Activated CD4-positive, CD25-positive, alpha-beta regulatory T cell treated with anti-CD3 and anti-CD28 coated beads, Interleukin-2, amount 50 U/mL, for 24 hours (primary cell): ENCODE measurements around the gene RFC5.
A peak's percentile ranks its signal among the peaks of the same experiment; 100 is the strongest.
"Not testable (repeated sequence)": the region's sequence is repeated elsewhere in the genome, so short reads cannot be mapped to it uniquely, and the experiment has no call there.

ENCODE experiments used
- ATAC-seq, 2 donors: fragments of 150-1000 bp; cut with Tn5 transposase; one replicate each; pipeline ENCODE4 v1.10.0; 2021; ENCODE audit warnings: mild to moderate bottlenecking in 1 of 2, moderate library complexity in 1 of 2

The RFC5 gene, protein sequence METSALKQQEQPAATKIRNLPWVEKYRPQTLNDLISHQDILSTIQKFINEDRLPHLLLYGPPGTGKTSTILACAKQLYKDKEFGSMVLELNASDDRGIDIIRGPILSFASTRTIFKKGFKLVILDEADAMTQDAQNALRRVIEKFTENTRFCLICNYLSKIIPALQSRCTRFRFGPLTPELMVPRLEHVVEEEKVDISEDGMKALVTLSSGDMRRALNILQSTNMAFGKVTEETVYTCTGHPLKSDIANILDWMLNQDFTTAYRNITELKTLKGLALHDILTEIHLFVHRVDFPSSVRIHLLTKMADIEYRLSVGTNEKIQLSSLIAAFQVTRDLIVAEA

DNA sequence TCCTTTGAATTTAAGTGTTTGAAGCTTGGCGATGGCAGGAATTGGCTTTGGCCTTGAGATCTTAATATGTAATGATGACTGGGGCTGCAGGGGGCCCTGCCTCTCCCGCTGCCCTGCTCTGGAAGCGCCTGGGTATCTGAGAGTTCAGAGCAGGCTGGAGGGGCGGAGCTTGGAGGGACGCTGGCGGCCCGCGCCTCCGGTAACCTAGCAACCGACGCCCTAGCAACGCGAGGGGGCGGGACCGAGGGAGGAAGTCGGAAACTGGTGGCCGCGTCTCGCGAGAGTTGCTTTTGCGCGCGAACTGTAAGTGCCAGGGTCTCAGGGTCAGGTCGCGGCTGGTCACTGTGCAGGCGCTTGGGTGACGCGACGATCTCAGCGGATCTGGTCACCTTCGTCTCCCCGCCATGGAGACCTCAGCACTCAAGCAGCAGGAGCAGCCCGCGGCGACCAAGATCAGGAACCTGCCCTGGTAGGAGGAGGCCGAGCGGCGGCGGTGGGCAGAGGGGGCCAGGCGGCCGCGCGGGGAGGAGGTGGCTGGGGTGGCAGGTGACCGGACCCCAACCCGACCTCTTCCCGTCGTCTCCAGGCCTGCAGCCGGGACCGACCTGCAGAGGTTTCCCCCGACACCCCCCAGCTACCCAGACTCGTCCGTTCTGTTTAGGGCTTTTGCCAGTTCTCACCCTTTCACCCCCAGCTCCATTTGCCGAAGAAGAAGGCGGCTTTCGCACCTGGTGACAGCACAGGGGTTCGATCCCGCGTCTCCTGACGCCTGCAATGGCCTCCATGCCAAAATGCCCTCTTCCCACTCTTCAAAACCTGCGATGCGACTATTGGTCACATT lies at the start of gene RFC5:
RFC5 (plus strand) TSS at position 280 of the 841 bp plus-strand sequence; CDS start at position 405, 125 bp downstream.
- peak; percentile 97 to 98 for ATAC-seq

- no peak for ATAC-seq
Measured at GRCh38 chr12:117967043-117967442, 49.5 kb upstream of the RFC5 start.

DNA sequence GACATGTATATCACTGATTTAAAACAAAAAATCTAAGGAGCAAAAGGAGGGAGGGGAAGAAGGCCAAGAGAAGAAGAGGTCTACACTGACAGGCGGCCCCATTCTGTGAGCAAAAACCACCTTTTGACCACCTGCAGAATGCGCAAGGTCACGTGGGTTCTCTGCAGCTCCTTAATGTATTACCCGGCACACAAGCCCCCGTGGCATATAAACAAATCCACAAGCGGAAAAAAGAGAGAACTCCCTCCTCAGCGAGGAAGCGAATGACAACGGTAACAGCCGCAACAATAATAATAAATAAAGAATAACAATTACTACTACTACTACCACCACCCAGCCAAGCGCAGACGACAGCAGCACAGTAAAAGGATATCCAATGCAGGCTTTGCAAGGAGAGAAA lies 49.0 kb upstream of the RFC5 start:
- ATAC-seq = no peak

DNA sequence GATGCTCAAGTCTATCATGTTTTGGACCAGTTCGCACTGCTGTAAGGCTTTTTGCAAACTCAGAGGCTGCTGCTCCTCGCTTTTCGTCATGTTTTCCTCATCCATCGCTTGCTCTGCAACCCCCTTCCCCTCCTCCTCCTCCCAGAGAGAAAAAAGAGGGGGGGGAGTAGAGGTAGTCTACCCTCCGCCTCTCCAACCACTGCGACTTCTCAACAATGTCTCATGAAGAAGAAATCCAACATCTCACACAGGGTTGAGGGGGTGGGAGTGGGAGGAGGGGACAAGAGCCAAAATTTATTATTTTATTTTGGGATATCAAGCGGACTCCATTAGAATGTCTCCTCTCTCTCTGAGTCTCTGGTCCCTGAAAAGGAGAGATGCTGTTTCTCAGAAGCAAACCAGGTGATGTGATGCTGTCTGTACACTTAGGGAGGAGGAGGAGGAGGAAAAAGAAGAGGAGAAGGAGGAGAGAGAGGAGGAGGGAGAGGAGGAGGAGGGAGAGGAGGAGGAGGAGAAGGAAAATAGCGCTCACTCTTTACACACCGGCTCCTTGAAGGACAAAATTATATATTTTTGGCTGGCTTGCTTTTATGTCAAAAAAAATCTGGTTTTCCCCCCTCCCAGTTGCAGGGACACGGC lies 48.2 kb upstream of the RFC5 start:
- ATAC-seq = no peak

DNA sequence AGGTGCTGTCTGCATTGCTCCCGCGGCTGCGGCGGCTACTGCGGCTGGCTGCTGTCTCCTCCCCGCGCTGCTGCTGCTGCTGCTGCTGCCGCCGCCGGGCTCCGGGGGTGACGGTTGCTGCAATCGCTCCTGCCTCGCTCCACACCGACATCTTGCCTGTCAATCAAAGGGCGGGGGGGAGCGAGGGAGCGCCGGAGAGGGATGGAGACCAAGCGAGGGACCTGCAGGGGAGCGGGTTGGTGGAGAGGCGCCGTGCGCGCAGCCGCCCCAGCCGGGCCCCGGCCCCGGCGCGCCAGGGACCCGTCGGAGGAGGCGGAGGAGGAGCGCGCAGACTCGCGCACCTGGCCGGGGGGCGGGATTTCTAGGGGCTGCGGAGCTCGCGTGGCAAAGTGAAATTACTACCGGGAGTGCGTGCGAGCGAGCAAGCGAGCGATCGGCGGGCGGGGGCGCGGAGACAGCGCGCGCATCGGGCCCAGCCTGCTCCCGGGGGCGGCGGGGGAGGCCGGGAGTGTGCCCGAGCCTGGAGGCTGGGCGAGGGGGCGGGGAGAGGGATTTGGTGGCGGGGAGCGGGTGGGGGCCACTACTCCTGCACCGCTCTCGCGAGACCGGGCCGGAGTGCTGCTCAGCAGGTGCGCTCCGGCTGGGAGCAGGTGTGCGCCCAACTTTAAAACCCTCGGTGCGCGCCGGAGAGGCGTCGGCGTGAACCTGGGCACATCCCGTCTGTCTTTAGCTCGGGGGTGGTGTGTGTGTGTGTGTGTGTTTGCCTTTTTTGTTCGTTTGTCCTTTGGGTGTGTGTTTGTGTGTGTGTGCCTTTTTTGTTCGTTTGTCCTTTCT lies 47.5 kb upstream of the RFC5 start, which contains the start of gene KSR2:
KSR2 (minus strand) TSS at position 165 of the 834 bp plus-strand sequence. CDS start 735 bp downstream, outside the sequence.
- peak; percentile 51 to 70 for ATAC-seq

DNA sequence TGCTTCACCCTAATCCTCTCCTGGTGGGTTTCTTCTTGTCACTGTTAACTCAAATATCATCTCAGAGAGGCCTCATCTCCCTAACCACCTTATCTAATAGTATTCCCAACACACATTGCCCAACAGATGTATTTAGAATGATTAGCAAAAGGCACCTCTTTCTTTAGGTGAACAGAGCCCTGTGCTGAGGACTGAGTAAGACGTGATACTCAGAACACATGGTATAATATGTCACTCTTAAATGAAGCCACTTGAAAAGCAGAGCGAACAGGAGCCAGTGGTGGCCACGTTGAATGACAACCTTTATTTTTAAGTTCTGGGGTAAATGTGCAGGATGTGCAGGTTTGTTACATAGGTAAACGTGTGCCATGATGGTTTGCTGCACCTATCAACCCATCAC lies 46.2 kb upstream of the RFC5 start:
- ATAC-seq = no peak

DNA sequence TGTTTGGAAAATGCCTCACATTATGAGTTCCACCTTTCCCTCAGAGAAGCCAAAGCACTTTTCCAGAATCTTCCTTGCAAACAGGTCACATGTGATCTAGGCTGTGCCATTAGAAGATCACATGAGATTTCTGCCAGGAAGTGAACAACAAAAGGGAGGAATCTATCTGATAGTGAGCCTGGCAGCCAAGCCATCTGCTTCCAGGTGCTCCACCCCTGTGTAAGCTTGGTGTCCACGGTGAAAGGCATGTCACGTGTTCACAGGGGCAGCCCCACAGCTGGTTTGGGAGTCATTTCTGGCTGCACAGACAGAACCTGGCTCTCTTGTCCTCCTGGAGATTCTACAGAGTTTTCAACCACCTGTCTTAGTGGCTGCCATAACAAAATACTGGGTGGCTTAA lies 44.2 kb upstream of the RFC5 start:
- ATAC-seq = no peak

DNA sequence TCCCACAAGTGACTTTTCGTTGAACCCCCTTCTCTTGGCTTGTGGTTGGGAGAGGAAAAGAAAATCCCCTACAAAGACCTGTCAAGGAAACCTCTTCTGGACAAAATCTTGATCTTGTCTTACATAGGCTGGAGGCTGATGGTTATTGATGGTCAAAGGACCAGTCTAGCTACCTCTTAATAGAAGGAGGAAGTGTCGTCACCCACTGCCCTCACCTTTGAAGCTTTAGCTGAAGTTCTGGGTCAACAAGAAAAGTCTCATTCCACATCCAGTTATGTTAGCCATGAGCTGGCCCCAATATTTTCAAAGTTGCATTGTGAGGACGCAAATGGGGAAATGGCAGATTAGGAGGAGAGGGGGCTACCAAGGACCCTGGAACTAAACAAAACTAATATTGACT lies 41.5 kb upstream of the RFC5 start:
- ATAC-seq = no peak

DNA sequence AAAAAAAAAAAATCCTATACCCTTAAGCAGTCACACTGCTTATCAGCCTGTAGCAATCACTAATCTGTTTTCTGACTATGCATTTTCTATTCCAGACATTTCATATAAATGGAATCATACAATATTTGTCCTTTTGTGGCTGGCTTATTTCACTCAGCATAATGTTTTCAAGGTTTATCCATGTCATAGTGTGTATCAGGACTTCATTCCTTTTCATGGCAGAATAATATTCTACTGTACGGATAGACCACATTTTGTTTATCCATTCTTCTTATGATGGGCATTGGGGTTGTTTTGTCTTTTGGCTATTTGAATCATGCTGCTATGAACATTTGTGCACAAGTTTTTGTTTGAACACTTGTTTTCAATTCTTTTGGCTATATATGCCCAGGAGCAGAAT lies 39.1 kb upstream of the RFC5 start:
- no peak for ATAC-seq

DNA sequence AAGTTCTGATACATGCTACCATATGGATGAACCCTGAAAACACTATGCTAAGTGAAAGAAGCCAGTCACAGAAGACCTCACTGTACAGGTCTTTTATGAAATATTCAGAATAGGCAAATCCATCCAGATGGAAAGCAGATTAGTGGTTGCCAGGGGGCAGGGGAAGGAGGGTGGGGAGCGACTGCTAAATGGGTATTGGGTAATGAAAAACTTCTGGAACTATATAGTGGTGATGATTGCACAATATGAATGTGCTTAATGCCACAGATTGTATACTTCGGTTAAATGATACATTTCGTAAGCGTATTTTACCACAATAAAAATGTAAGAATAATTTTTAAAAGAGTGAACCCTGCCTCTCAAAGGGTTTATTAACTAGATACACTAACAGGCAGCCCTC lies 35.9 kb upstream of the RFC5 start:
- ATAC-seq = no peak

DNA sequence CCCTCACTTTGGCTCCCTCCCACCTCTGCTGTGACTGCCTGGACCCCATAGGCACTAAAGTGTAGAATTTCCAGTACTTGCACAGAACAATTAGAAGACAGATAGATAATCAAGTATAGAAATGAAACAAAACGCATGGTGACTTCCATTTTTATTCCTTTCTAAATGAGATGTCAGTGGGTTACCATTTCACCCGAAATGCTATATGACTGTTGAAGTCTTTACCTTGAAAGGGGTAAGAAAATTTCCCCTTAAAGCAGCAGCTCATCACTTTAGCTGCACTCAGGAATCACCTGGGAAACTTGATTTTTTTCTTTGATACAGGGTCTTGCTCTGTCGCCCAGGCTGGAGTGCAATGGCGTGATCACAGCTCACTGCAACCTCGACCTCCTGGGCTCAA lies 35.2 kb upstream of the RFC5 start:
- ATAC-seq = no peak

DNA sequence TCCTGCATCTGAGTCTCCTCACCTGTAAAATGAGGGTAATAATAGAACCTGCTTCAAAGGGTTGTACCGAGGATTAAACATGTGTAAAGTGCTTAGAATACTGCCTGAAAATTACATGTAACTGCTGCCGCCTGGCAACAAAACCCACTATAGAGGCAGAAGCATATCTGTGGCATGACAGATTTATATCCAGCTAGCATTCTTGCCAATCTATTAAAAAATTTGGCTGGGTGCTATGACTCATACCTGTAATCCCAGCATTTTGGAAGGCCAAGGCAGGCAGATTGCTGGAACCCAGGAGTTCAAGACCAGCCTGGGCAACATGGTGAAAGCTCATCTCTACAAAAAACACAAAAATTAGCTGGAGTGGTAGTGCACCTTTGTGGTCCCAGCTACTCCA lies 31.3 kb upstream of the RFC5 start:
- ATAC-seq = no peak

- no peak for ATAC-seq
Measured at GRCh38 chr12:117986705-117987469, 29.6 kb upstream of the RFC5 start.

DNA sequence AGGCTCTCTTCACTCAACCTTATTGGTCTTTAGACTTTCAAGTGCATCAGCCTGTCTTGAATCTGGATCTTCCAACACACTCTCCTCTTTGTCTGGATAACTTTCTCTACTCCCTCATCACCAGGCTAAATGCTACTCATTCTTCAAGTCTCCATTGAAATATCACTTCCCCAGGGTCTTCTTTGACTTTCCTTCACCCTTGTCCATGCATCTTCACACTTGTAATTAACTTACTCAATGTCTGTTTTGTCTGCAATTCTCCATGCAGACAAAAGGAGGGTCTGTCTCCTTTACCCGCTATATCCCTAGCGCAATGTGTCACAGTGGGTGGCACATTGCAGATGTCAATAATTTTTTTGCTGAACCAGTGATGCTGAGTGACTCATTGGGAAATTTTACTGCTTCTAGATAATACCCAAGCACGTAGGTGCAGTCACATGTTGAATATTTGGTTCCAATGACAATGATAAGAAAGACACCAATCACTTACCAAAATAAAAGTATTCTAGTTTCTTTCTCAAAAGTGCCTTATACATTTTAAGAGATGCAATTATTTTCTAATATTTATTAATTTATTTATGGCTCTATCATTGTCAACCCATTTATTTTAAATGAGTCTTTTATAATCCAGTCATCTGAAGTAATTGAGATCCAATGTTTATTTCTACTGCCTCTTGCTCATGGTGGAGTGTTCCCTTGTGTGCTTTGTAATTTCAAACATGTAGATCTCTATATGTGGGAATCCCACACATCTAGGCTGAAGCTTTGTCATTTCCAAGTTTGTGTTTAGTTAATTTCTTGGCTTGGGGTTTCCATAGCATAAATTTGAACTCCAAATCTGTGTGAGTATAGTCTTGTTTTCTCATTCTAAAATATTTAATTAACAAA lies 21.7 kb upstream of the RFC5 start:
- peak; percentile 68 to 73 for ATAC-seq

DNA sequence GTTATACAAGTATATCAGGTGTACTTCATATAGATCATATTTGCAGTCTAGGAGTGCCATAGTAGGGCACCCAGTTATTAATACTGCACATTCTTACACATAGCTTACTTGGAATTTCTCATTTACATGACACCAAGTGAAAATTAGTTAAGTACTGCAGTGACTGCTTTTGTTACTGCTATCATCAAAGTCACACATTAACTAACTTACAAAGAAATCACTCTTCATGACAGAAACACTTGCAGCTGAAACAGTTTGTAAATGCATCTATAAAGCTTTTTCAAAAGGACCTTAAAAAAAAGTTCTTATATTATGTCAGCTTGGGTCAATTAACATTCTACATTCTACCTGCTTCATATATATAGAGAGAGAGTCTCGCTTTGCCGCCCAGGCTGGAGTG lies 17.8 kb upstream of the RFC5 start:
- ATAC-seq = no peak

- not testable (repeated sequence) for ATAC-seq
Measured at GRCh38 chr12:117999806-118000205, 16.7 kb upstream of the RFC5 start.

- no peak for ATAC-seq
Measured at GRCh38 chr12:118010903-118011302, 5.6 kb upstream of the RFC5 start.

- ATAC-seq = no peak
Measured at GRCh38 chr12:118011377-118011776, 5.1 kb upstream of the RFC5 start.

DNA sequence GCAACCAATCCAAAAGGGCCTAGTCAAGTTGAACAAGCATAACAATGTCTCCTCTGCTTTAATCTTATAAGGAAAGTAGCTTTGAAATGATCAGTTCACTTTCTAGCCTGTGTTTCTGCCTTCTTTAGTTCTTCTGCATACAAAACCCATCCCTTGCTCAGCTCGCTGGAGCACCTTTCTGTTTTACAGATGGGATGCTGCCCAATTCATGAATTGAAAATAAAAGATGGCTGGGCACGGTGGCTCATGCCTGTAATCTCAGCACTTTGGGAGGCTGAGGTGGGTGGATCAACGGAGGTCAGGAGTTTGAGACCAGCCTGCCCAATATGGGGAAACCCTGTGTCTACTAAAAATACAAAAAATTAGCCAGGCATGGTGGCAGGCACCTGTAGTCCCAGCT lies 4.5 kb upstream of the RFC5 start:
- no peak for ATAC-seq

- no peak for ATAC-seq
Measured at GRCh38 chr12:118013283-118013682, 3.2 kb upstream of the RFC5 start.

GRCh38 chr12:118015306-118015705 lies 1.2 kb upstream of the RFC5 start:
- no peak for ATAC-seq
